Fibroblast of lung (primary cell): ENCODE data around the gene FAM78A. TPM values are rescaled to one million over a fixed set of nuclear protein-coding genes. Genes with fewer than 3 reads are reported as not detected.
"Not testable (repeated sequence)": the region's sequence is repeated elsewhere in the genome, so short reads cannot be mapped to it uniquely, and the experiment has no call there.

ENCODE experiments used
- DNase-seq, 2 donors: peaks; one replicate each; pipeline versions ENCODE4 v3.0.0 to v3.0.0-alpha.2; 2010; ENCODE audit warnings: low read depth in 2 of 2
- H2AFZ ChIP-seq: 2 replicates; pipeline ENCODE4 v1.5.1; 2012; ENCODE audit warnings: low read length, control low read depth, inconsistent platforms
- H3K27ac ChIP-seq: 2 replicates; pipeline ENCODE4 v1.5.1; 2011; ENCODE audit warnings: low read length, control low read depth; ENCODE audit not compliant: insufficient read depth
- H3K27me3 ChIP-seq: 2 replicates; pipeline ENCODE4 v1.5.1; 2011; ENCODE audit warnings: mild to moderate bottlenecking, low read length; ENCODE audit not compliant: control insufficient read depth, insufficient read depth
- H3K36me3 ChIP-seq: 2 replicates; pipeline ENCODE4 v1.5.1; 2011; ENCODE audit warnings: low read length; ENCODE audit not compliant: control insufficient read depth, insufficient read depth
- H3K4me1 ChIP-seq: 2 replicates; pipeline ENCODE4 v1.5.1; 2011; ENCODE audit warnings: low read length; ENCODE audit not compliant: control insufficient read depth, insufficient read depth; ENCODE audit errors: extremely low read depth
- H3K4me2 ChIP-seq: 2 replicates; pipeline ENCODE4 v1.5.1; 2011; ENCODE audit warnings: low read length, control low read depth; ENCODE audit not compliant: insufficient read depth; ENCODE audit errors: extremely low read depth
- H3K4me3 ChIP-seq, 4 experiments: fragments of 200-600 bp in 1 of 4; sonication (generic) in 1 of 4; replicated peaks in 1 of 4; 2 replicates each; pipeline ENCODE4 v1.5.1; 2011 to 2016; ENCODE audit warnings: low read length in 4 of 4, low read depth in 3 of 4, mild to moderate bottlenecking in 3 of 4, control low read depth in 2 of 4, inconsistent platforms in 1 of 4, mixed read lengths in 1 of 4; ENCODE audit not compliant: insufficient read depth in 1 of 4; ENCODE audit errors: control extremely low read depth in 1 of 4
- H3K79me2 ChIP-seq: 2 replicates; pipeline ENCODE4 v1.5.1; 2012; ENCODE audit warnings: mild to moderate bottlenecking, low read length, inconsistent platforms; ENCODE audit not compliant: control insufficient read depth, insufficient read depth
- H3K9ac ChIP-seq: 2 replicates; pipeline ENCODE4 v1.5.1; 2011; ENCODE audit warnings: mild to moderate bottlenecking, low read length, control low read depth; ENCODE audit not compliant: insufficient read depth
- H3K9me3 ChIP-seq: 2 replicates; pipeline ENCODE4 v1.5.1; 2012; ENCODE audit warnings: low read depth, low read length; ENCODE audit not compliant: control insufficient read depth, insufficient read depth
- H4K20me1 ChIP-seq: 2 replicates; pipeline ENCODE4 v1.5.1; 2011; ENCODE audit warnings: low read length; ENCODE audit not compliant: control insufficient read depth, insufficient read depth; ENCODE audit errors: extremely low read depth
- CTCF ChIP-seq, 2 donors: IDR thresholded peaks in 1 of 2; conservative IDR thresholded peaks in 1 of 2; 1 replicate in 1 of 2; 2 replicates in 1 of 2; pipeline ENCODE4 v1.5.1; 2011 to 2012; ENCODE audit warnings: low read length in 2 of 2, control low read depth in 1 of 2, inconsistent platforms in 1 of 2, low read depth in 1 of 2, mild to moderate bottlenecking in 1 of 2
- EZH2 ChIP-seq: IDR thresholded peaks from 2 replicates; pipeline ENCODE4 v1.5.1; 2012; ENCODE audit warnings: low read length, control low read depth, mild to moderate bottlenecking; ENCODE audit errors: missing control alignments
- polyA plus RNA-seq, 2 donors: library from polyadenylated mRNA; depleted of rRNA in 1 of 2; stranded (reverse) in 1 of 2; unstranded in 1 of 2; fragments of >200 nt; gene quantifications; 2 replicates each; pipeline ENCODE4 v1.2.1, GENCODE V29; 2011 to 2012; ENCODE audit warnings: missing spikeins in 1 of 2
- total RNA-seq: library from RNA; depleted of rRNA; stranded (reverse); fragments of >200 nt; gene quantifications from 2 replicates; pipeline ENCODE4 v1.2.1, GENCODE V29; 2014

Gene FAM78A
- total and polyA plus RNA-seq, 2 donors (not counting 1 experiment from before 2014, with no cell fraction given) = 0.26 to 0.33 TPM

- Histone ChIP-seq H3K4me1 (peaks cover 10% of the 10 kb centered on the region), H2AFZ (no peak overlapping the region), H3K9me3 (no peaks in the 10 kb centered on the region), H3K36me3 (no peaks in the 10 kb centered on the region), H3K27me3 (no peaks in the 10 kb centered on the region), H3K4me3 (no peak overlapping the region), H3K9ac (no peak overlapping the region), H3K27ac (no peak overlapping the region), H4K20me1 (no peaks in the 10 kb centered on the region), H3K4me2 (no peak overlapping the region), H3K79me2 (no peaks in the 10 kb centered on the region)
- no peak for TF ChIP-seq CTCF (conservative IDR thresholded peaks at IDR 0.05 in 1 of 2, IDR thresholded peaks at IDR 0.05 in 1 of 2; ENCODE audit: low read depth in 1 of 2, low read length in 2 of 2)
- DNase-seq = no peak
These were observed 24.2 kb downstream of the FAM78A start for GRCh38 chr9:131252120-131252519.

- TF ChIP-seq CTCF (conservative IDR thresholded peaks at IDR 0.05 in 1 of 2, IDR thresholded peaks at IDR 0.05 in 1 of 2; ENCODE audit: low read depth in 1 of 2, low read length in 2 of 2) = no peak
- no peak for TF ChIP-seq EZH2
- Histone ChIP-seq H3K27me3 (no peaks in the 10 kb centered on the region), H3K9me3 (no peaks in the 10 kb centered on the region), H3K27ac (no peak overlapping the region), H2AFZ (no peak overlapping the region), H3K4me1 (no peaks in the 10 kb centered on the region), H3K4me2 (no peak overlapping the region), H3K36me3 (no peaks in the 10 kb centered on the region), H3K79me2 (no peaks in the 10 kb centered on the region), H3K4me3 (no peak overlapping the region), H4K20me1 (no peaks in the 10 kb centered on the region), H3K9ac (no peak overlapping the region)
- no peak for DNase-seq
These were observed 29.7 kb downstream of the FAM78A start for GRCh38 chr9:131246618-131247017.

DNA sequence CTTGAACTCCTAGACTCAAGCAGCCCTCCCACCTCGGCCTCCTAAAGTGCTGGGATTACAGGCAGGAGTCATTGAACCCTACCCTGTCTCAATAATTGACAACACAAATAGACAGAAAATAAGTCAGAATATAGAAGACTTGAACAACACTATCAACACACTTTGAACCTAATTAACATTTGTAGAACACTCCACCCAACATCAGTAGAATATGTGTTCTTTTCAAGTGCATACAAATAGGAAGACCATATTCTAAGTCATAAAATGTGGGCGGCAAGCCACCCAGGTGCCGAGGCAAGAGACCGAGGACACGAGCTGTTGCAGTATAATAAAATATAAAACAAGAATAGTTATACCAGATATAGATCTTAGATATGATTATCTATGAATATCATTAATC lies 32.0 kb downstream of the FAM78A start:
- H2AFZ ChIP-seq = not testable (repeated sequence)

More for the DNA sequence above, 32.0 kb downstream of the FAM78A start:
- not testable (repeated sequence) for H3K36me3 ChIP-seq, H3K27ac ChIP-seq, H3K27me3 ChIP-seq, H3K9me3 ChIP-seq, H3K4me1 ChIP-seq, H3K9ac ChIP-seq, H3K4me2 ChIP-seq, H3K79me2 ChIP-seq, DNase-seq, H3K4me3 ChIP-seq, H4K20me1 ChIP-seq
